Measurements from ENCODE around the gene C3orf18. TPM values are rescaled to one million over a fixed set of nuclear protein-coding genes. Genes with fewer than 3 reads are reported as not detected.

The C3orf18 gene
- total RNA-seq, 1 donor from 2014 or later = 5.9 TPM

DNA sequence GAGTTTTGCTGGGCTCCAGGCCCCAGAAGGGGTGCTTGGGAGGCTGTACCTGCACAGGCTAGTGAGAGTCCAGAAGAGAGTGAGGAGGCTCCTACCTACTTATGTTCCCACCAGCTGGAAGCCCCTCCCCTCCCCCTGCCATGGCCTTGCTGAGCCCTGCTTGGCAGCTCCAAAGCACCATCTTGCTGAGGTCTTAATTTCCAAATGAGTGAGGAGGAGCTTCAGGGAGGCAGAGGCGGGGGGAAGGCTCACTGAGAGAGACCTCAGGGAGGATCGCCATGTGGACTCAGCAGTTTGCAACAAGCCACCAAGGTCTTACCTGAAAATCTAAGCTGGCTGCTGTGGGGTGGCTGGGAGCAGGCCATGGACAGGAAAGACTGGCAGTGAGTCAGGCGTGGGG is 55.4 kb downstream of the C3orf18 start:
- Mint-ChIP-seq H3K27me3 (peaks cover 4% of the 10 kb centered on the region), H3K27ac (no peak overlapping the region), H3K4me1 (peaks cover 25% of the 10 kb centered on the region), H3K4me3 (no peak overlapping the region), H3K9me3 (no peaks in the 10 kb centered on the region), H3K36me3 (ENCODE audit: low read depth) (no peaks in the 10 kb centered on the region)
- DNase-seq (no peak), ATAC-seq (ENCODE audit: low read depth) (no peak)
- intact Hi-C loops (cut with micrococcal nuclease) = no loop called here
- TF ChIP-seq, protein P1, sequence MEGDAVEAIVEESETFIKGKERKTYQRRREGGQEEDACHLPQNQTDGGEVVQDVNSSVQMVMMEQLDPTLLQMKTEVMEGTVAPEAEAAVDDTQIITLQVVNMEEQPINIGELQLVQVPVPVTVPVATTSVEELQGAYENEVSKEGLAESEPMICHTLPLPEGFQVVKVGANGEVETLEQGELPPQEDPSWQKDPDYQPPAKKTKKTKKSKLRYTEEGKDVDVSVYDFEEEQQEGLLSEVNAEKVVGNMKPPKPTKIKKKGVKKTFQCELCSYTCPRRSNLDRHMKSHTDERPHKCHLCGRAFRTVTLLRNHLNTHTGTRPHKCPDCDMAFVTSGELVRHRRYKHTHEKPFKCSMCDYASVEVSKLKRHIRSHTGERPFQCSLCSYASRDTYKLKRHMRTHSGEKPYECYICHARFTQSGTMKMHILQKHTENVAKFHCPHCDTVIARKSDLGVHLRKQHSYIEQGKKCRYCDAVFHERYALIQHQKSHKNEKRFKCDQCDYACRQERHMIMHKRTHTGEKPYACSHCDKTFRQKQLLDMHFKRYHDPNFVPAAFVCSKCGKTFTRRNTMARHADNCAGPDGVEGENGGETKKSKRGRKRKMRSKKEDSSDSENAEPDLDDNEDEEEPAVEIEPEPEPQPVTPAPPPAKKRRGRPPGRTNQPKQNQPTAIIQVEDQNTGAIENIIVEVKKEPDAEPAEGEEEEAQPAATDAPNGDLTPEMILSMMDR (IDR thresholded peaks at IDR 0.05) = no peak
- CTCF ChIA-PET = interaction anchor here (1.4 kb wide), 1 partner anchor 30 kb away, joined by 3 read pairs; no protein-coding TSS in a partner anchor
- POLR2A ChIA-PET = interaction anchor here (0.7 kb wide), 1 partner anchor 54 kb away, joined by 3 read pairs; no protein-coding TSS in a partner anchor

DNA sequence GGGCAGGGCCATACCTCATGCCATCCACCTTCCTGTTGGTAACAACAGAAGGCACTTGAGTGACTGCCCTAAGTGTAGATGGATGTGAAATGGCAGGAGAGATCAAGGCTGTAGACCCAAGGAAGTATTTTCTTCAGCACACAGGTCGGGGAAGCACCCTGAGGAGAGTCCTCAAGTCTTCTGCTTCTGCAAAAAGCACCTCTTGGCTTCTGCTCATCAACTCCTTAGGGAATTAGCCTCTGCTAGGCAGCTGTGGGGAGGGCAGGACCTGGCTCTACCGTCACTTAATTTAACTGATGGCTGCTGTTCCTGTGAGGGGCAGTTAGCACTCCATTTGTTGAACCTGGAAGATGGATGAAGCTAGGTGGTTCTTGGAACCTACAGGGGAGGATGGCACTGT is 57.2 kb downstream of the C3orf18 start:
- no peak for DNase-seq
- Mint-ChIP-seq H3K27me3 (peaks cover 4% of the 10 kb centered on the region), H3K4me1 (peaks cover 9% of the 10 kb centered on the region), H3K9me3 (no peaks in the 10 kb centered on the region), H3K36me3 (ENCODE audit: low read depth) (no peaks in the 10 kb centered on the region), H3K4me3 (no peak overlapping the region), H3K27ac (no peak overlapping the region)
- POLR2A ChIA-PET = no interaction called here
- CTCF ChIA-PET = no interaction called here
- intact Hi-C loops (cut with micrococcal nuclease) = no loop called here
- ATAC-seq (ENCODE audit: low read depth) = peak; percentile 40
- TF ChIP-seq, protein P1 (IDR thresholded peaks at IDR 0.05) = no peak

DNA sequence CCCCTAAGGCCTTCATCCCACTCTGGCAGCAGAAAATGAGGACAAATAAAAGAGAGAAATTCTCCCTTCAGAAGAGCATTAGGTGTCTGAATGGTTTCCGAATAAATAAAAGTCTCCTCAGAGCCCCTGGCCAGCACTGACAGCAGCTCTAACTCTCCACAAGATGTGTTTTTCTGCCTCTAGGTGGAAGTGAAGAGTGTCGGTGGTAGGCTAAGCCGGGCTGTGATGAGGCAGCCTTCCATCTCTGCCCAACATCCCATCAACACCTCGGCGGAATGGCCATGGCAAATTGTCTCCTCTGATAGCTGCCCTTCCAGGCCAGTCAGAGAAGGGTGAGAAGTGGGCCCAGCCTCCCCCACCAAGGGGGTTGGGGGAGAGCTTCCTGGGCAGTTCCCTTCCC is 57.8 kb downstream of the C3orf18 start:
- POLR2A ChIA-PET = no interaction called here

DNA sequence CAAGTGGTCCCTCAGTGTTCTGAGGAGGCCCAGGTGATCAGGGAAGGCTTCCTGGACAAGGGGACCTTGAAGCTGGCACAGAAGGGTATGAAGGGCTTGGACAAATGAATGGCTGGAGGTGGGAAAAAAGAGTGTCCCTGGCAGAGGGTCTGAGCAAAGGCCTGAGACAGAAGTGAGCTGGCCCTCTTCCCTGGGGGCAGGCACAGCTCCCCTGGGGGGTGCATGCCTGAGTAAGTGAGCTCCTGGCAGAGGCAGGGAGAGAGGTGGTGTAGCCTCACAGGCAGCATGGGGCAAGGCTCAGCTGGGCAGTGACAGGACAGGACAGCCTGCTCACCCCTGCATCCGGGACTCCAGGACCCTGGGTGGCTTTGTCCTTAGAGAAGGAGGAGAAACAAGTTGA is 58.7 kb downstream of the C3orf18 start:
- no peak overlapping the region for H3K4me3 Mint-ChIP-seq
- CTCF ChIA-PET = interaction anchor here (0.8 to 1.2 kb wide), 2 partner anchors 33 to 40 kb away, joined by 3 read pairs; no protein-coding TSS in a partner anchor
- H3K36me3 Mint-ChIP-seq (ENCODE audit: low read depth) = no peaks in the 10 kb centered on the region
- H3K27ac Mint-ChIP-seq = no peak overlapping the region
- H3K4me1 Mint-ChIP-seq = no peaks in the 10 kb centered on the region
- ATAC-seq (ENCODE audit: low read depth) (no peak), DNase-seq (no peak)
- intact Hi-C loops (cut with micrococcal nuclease) = no loop called here
- no peaks in the 10 kb centered on the region for H3K9me3 Mint-ChIP-seq
- H3K27me3 Mint-ChIP-seq = peaks cover 4% of the 10 kb centered on the region
- POLR2A ChIA-PET = no interaction called here
- TF ChIP-seq, protein P1 (IDR thresholded peaks at IDR 0.05) = no peak

More for the DNA sequence above, 57.8 kb downstream of the C3orf18 start:
- intact Hi-C loops (cut with micrococcal nuclease) = no loop called here
- H3K4me3 Mint-ChIP-seq = no peak overlapping the region
- DNase-seq = no peak
- peaks cover 4% of the 10 kb centered on the region for H3K27me3 Mint-ChIP-seq
- TF ChIP-seq, protein P1 (IDR thresholded peaks at IDR 0.05) = no peak
- no peak for ATAC-seq (ENCODE audit: low read depth)
- H3K4me1 Mint-ChIP-seq = peaks cover 3% of the 10 kb centered on the region
- CTCF ChIA-PET = interaction anchor here (1.2 kb wide), 1 partner anchor 40 kb away, joined by 3 read pairs; no protein-coding TSS in a partner anchor
- no peaks in the 10 kb centered on the region for H3K36me3 Mint-ChIP-seq (ENCODE audit: low read depth)
- no peak overlapping the region for H3K27ac Mint-ChIP-seq
- H3K9me3 Mint-ChIP-seq = no peaks in the 10 kb centered on the region

Other genes starting within 250 kb of the C3orf18 start
- 4.2 and 4.4 TPM in 2 replicates for gene HYAL2, start 245.0 kb downstream of the C3orf18 start, total RNA-seq
- gene TUSC2, start 239.5 kb downstream of the C3orf18 start, total RNA-seq = 32.2 and 33.4 TPM in 2 replicates
- 34.0 and 38.0 TPM in 2 replicates for gene RASSF1, start 226.9 kb downstream of the C3orf18 start, total RNA-seq
- 0.61 and 0.64 TPM in 2 replicates for gene ZMYND10, start 222.0 kb downstream of the C3orf18 start, total RNA-seq
- 23.6 and 26.4 TPM in 2 replicates for gene NPRL2, start 217.0 kb downstream of the C3orf18 start, total RNA-seq
- gene CYB561D2, start 216.9 kb downstream of the C3orf18 start, total RNA-seq = 22.9 and 26.0 TPM in 2 replicates
- gene TMEM115, start 208.2 kb downstream of the C3orf18 start, total RNA-seq = 18.7 and 19.6 TPM in 2 replicates
- gene CACNA2D2, start 64.1 kb downstream of the C3orf18 start, total RNA-seq = 0.34 and 0.53 TPM in 2 replicates
- 23.5 and 26.9 TPM in 2 replicates for gene HEMK1, start 1.8 kb upstream of the C3orf18 start, total RNA-seq
- gene CISH, start 44.0 kb upstream of the C3orf18 start, total RNA-seq = 2.9 and 3.2 TPM in 2 replicates
- 18.2 and 20.3 TPM in 2 replicates for gene MAPKAPK3, start 49.4 kb upstream of the C3orf18 start, total RNA-seq
- 0.04 and 0.07 TPM in 2 replicates for gene DOCK3, start 107.2 kb upstream of the C3orf18 start, total RNA-seq

All from activated B cell treated with CpG ODN at 0.5 μM for 24 hours (primary cell).